Endothelial cell of umbilical vein (primary cell): ENCODE data around the gene ULK4. TPM values are rescaled to one million over a fixed set of nuclear protein-coding genes. Genes with fewer than 3 reads are reported as not detected.

Source experiments
- BruUV-seq: library from RNA; stranded (reverse); fragments of 400-500 nt; replicated peaks from 2 replicates; lab custom pipeline; 2021; lab: Mats Ljungman, UMichigan
- CTCF ChIA-PET: fragments of 300-600, 350-600 bp; sonication (Branson Sonifier 250); formaldehyde crosslinking; loops from one replicate; lab custom pipeline; 2021; ENCODE audit warnings: antibody characterized with exemption, inconsistent platforms; lab: Charles Lee
- POLR2A ChIA-PET: fragments of 300-600, 350-600 bp; sonication (Branson Sonifier 250); formaldehyde crosslinking; loops from one replicate; lab custom pipeline; 2021; ENCODE audit warnings: antibody characterized with exemption, inconsistent platforms; lab: Charles Lee
- DNase-seq: peaks from one replicate; pipeline ENCODE4 v3.0.0-alpha.2; 2011; ENCODE audit warnings: low read depth, low spot score
- FAIRE-seq: peaks from 2 replicates; lab custom pipeline; 2011; peaks lifted over from hg19 to GRCh38; lab: Jason Lieb, UNC
- H2AFZ ChIP-seq: 2 replicates; pipeline ENCODE4 v1.6.0; 2012; ENCODE audit warnings: low read depth, low read length, control low read depth, inconsistent platforms
- H3K27ac ChIP-seq: 2 replicates; pipeline ENCODE4 v1.5.1; 2011; ENCODE audit warnings: low read depth, mild to moderate bottlenecking, control low read depth, low read length, moderate library complexity; ENCODE audit not compliant: insufficient read depth
- H3K27me3 ChIP-seq, 2 experiments: 2 replicates each; pipeline versions ENCODE4 v1.6.0 to v1.6.1; 2011; ENCODE audit warnings: low read length in 2 of 2, mixed read lengths in 1 of 2; ENCODE audit not compliant: control insufficient read depth in 2 of 2, insufficient read depth in 2 of 2
- H3K36me3 ChIP-seq, 2 experiments: 2 replicates in 1 of 2; 3 replicates in 1 of 2; pipeline ENCODE4 v1.5.1; 2011; ENCODE audit warnings: low read length in 2 of 2, mild to moderate bottlenecking in 1 of 2, moderate library complexity in 1 of 2; ENCODE audit not compliant: control insufficient read depth in 2 of 2, insufficient read depth in 2 of 2; ENCODE audit errors: extremely low read depth in 1 of 2
- H3K4me1 ChIP-seq: 3 replicates; pipeline ENCODE4 v1.5.1; 2011; ENCODE audit warnings: mild to moderate bottlenecking, low read length; ENCODE audit not compliant: control insufficient read depth, insufficient read depth; ENCODE audit errors: extremely low read depth
- H3K4me2 ChIP-seq: 2 replicates; pipeline ENCODE4 v1.6.1; 2011; ENCODE audit warnings: low read length, control low read depth, mixed read lengths; ENCODE audit not compliant: insufficient read depth
- H3K4me3 ChIP-seq, 3 experiments: fragments of 200-600 bp in 1 of 3; sonication (generic), shearing (Covaris generic) in 1 of 3; replicated peaks in 1 of 3; 2 replicates each; pipeline ENCODE4 v1.5.1; 2011 to 2016; ENCODE audit warnings: control low read depth in 3 of 3, low read length in 3 of 3, mild to moderate bottlenecking in 2 of 3, inconsistent platforms in 1 of 3, low read depth in 1 of 3, moderate library complexity in 1 of 3; ENCODE audit not compliant: insufficient read depth in 1 of 3
- H3K79me2 ChIP-seq: 2 replicates; pipeline ENCODE4 v1.6.0; 2012; ENCODE audit warnings: low read length, inconsistent platforms; ENCODE audit not compliant: control insufficient read depth, insufficient read depth
- H3K9ac ChIP-seq: replicated peaks from 2 replicates; pipeline ENCODE3; 2011; ENCODE audit warnings: low read length, control low read depth; ENCODE audit not compliant: insufficient read depth; ENCODE audit errors: extremely low read depth
- H3K9me1 ChIP-seq: replicated peaks from 3 replicates; pipeline ENCODE4 v1.6.0; 2011; ENCODE audit warnings: mild to moderate bottlenecking, low read length; ENCODE audit not compliant: control insufficient read depth, insufficient read depth; ENCODE audit errors: extremely low read depth
- H3K9me3 ChIP-seq: replicated peaks from 2 replicates; pipeline ENCODE4 v1.5.1; 2012; ENCODE audit warnings: low read length, inconsistent platforms; ENCODE audit not compliant: control insufficient read depth, insufficient read depth
- H4K20me1 ChIP-seq: replicated peaks from 2 replicates; pipeline ENCODE3; 2011; ENCODE audit warnings: mild to moderate bottlenecking, low read length; ENCODE audit not compliant: control insufficient read depth, insufficient read depth; ENCODE audit errors: extremely low read depth
- CTCF ChIP-seq, 2 donors: IDR thresholded peaks; 1 replicate in 1 of 2; 2 replicates in 1 of 2; pipeline ENCODE4 v1.5.1; 2011; ENCODE audit warnings: low read length in 2 of 2, mild to moderate bottlenecking in 2 of 2, moderate library complexity in 2 of 2, control low read depth in 1 of 2, inconsistent platforms in 1 of 2, low read depth in 1 of 2; ENCODE audit not compliant: insufficient read depth in 1 of 2; ENCODE audit errors: extremely low read depth in 1 of 2
- EZH2 ChIP-seq: IDR thresholded peaks from 2 replicates; pipeline ENCODE4 v1.6.1; 2012; ENCODE audit warnings: borderline replicate concordance, low read depth, mild to moderate bottlenecking, moderate library complexity, low read length, inconsistent platforms; ENCODE audit not compliant: severe bottlenecking
- FOS ChIP-seq: IDR thresholded peaks from 2 replicates; pipeline ENCODE4 v1.6.1; 2011; ENCODE audit warnings: mild to moderate bottlenecking, low read length, moderate library complexity, borderline replicate concordance; ENCODE audit not compliant: insufficient read depth
- GATA2 ChIP-seq: IDR thresholded peaks from 2 replicates; pipeline ENCODE4 v1.7.0; 2011; ENCODE audit warnings: low read depth, mild to moderate bottlenecking, moderate library complexity, mixed read lengths, low read length; ENCODE audit not compliant: insufficient read length, insufficient read depth
- JUN ChIP-seq: IDR thresholded peaks from 2 replicates; pipeline ENCODE4 v1.6.1; 2011; ENCODE audit warnings: borderline replicate concordance, low read depth; ENCODE audit not compliant: insufficient read length, insufficient read depth
- MAX ChIP-seq: IDR thresholded peaks from 2 replicates; pipeline ENCODE4 v1.6.1; 2011; ENCODE audit not compliant: insufficient read depth, insufficient read length
- MYC ChIP-seq: IDR thresholded peaks from one replicate; pipeline ENCODE4 v1.6.1; 2011; ENCODE audit warnings: mild to moderate bottlenecking, low read depth, low read length
- POLR2A ChIP-seq: IDR thresholded peaks from 2 replicates; pipeline ENCODE4 v1.6.1; 2012; ENCODE audit warnings: low read depth, mild to moderate bottlenecking, control low read depth, low read length
- POLR2AphosphoS5 ChIP-seq: IDR thresholded peaks from 2 replicates; pipeline ENCODE4 v1.6.1; 2012; ENCODE audit warnings: low read depth, mild to moderate bottlenecking, control low read depth, low read length, moderate library complexity; ENCODE audit not compliant: insufficient read depth
- dilution Hi-C: fragments of 300-500 bp; cut with MboI; formaldehyde crosslinking; loops from one replicate; pipeline ENCODE4 v1.15.0; 2019; ENCODE audit warnings: low sequenced_read_pairs; ENCODE audit not compliant: extremely low pct_ligation_motif_present
- intact Hi-C: fragments of 100-400 bp; cut with micrococcal nuclease; formaldehyde crosslinking; loops from one replicate; pipeline ENCODE4 v1.10.0; 2022
- polyA plus RNA-seq, 4 experiments: library from polyadenylated mRNA; depleted of rRNA in 3 of 4; stranded (reverse) in 3 of 4; unstranded in 1 of 4; fragments of >200 nt; gene quantifications; 2 replicates each; pipeline versions ENCODE4 v1.2.1 to v1.2.3, GENCODE V29; 2011 to 2012; ENCODE audit warnings: missing spikeins in 1 of 4
- total RNA-seq: library from RNA; stranded (reverse); gene quantifications from 2 replicates; pipeline ENCODE4 v1.2.3, GENCODE V29; 2021

The ULK4 gene
- total and polyA plus RNA-seq, 2 donors (not counting 3 experiments of a cell fraction or from before 2014, with no cell fraction given) = 3.3 to 16.0 TPM

- FAIRE-seq (no peak), DNase-seq (no peak)
- no peak overlapping the region for H2AFZ ChIP-seq
- dilution Hi-C loops = no loop called here
- no peak overlapping the region for H3K27ac ChIP-seq
- H3K27me3 ChIP-seq = no peaks in the 10 kb centered on the region
- ChIA-PET CTCF (no interaction called here), POLR2A (no interaction called here)
- H4K20me1 ChIP-seq = peaks cover 57% of the 10 kb centered on the region
- no TSS peak for BruUV-seq
- peaks cover 0 to 3% of the 10 kb centered on the region in 2 experiments for H3K36me3 ChIP-seq
- intact Hi-C loops = no loop called here
- H3K4me1 ChIP-seq = peaks cover 16% of the 10 kb centered on the region
- no peaks in the 10 kb centered on the region for H3K9me1 ChIP-seq
- no peaks in the 10 kb centered on the region for H3K9me3 ChIP-seq
- H3K4me2 ChIP-seq = no peak overlapping the region
- TF ChIP-seq EZH2 = no peak
- no peak for TF ChIP-seq POLR2A
- TF ChIP-seq JUN = no peak
- no peak overlapping the region for H3K4me3 ChIP-seq
- no peak overlapping the region for H3K9ac ChIP-seq
- H3K79me2 ChIP-seq = peaks cover 98% of the 10 kb centered on the region
Measured at GRCh38 chr3:41212088-41212487, 749.8 kb downstream of the ULK4 start.

GRCh38 chr3:41210966-41211365, 750.9 kb downstream of the ULK4 start:
- no peak for DNase-seq
- H2AFZ ChIP-seq = no peak overlapping the region
- ChIA-PET CTCF (interaction anchor here (1.1 kb wide), 1 partner anchor 12 kb away, joined by 3 read pairs; the partner anchor contains the start of gene CTNNB1), POLR2A (no interaction called here)
- FAIRE-seq = no peak
- TF ChIP-seq MYC = no peak
- no peak for TF ChIP-seq EZH2
- TF ChIP-seq POLR2A = no peak
- no peak for TF ChIP-seq CTCF (IDR thresholded peaks at IDR 0.05; ENCODE audit: extremely low read depth in 1 of 2, insufficient read depth in 1 of 2, low read depth in 1 of 2, low read length in 2 of 2)
- TF ChIP-seq FOS = no peak
- no peak for TF ChIP-seq POLR2AphosphoS5
- no peak for TF ChIP-seq MAX
- no peak for TF ChIP-seq GATA2
- TF ChIP-seq JUN = no peak
- no peaks in the 10 kb centered on the region for H3K9me3 ChIP-seq
- H3K4me2 ChIP-seq = no peak overlapping the region
- no peak overlapping the region for H3K4me3 ChIP-seq
- intact Hi-C loops (no loop called here), dilution Hi-C loops (no loop called here)
- H3K27me3 ChIP-seq = no peaks in the 10 kb centered on the region
- H3K9me1 ChIP-seq = no peaks in the 10 kb centered on the region
- no TSS peak for BruUV-seq
- no peak overlapping the region for H3K9ac ChIP-seq
- H3K36me3 ChIP-seq = peaks cover 0 to 3% of the 10 kb centered on the region in 2 experiments
- H3K27ac ChIP-seq = no peak overlapping the region
- peaks cover 98% of the 10 kb centered on the region for H3K79me2 ChIP-seq
- peaks cover 10% of the 10 kb centered on the region for H3K4me1 ChIP-seq
- peaks cover 58% of the 10 kb centered on the region for H4K20me1 ChIP-seq
